Astrocyte (in vitro differentiated cells and primary cell): ENCODE measurements around the gene EPHA7. TPM values are rescaled to one million over a fixed set of nuclear protein-coding genes. Genes with fewer than 3 reads are reported as not detected.

Experiments
- DNase-seq: peaks from one replicate; pipeline ENCODE4 v3.0.0-alpha.2; 2010; ENCODE audit warnings: low read depth
- FAIRE-seq: peaks from 2 replicates; lab custom pipeline; 2011; peaks lifted over from hg19 to GRCh38; lab: Jason Lieb, UNC
- H2AFZ ChIP-seq: 2 replicates; pipeline ENCODE4 v1.6.0; 2012; ENCODE audit warnings: low read depth, low read length, inconsistent platforms
- H3K27ac ChIP-seq: 2 replicates; pipeline ENCODE4 v1.5.1; 2011; ENCODE audit warnings: low read depth, low read length, inconsistent platforms
- H3K27me3 ChIP-seq: 2 replicates; pipeline ENCODE4 v1.6.0; 2011; ENCODE audit warnings: low read length, inconsistent platforms; ENCODE audit not compliant: insufficient read depth
- H3K36me3 ChIP-seq: 2 replicates; pipeline ENCODE4 v1.5.1; 2011; ENCODE audit warnings: low read length, inconsistent platforms; ENCODE audit not compliant: insufficient read depth
- H3K4me1 ChIP-seq: 2 replicates; pipeline ENCODE4 v1.5.1; 2011; ENCODE audit warnings: low read length, inconsistent platforms; ENCODE audit not compliant: insufficient read depth
- H3K4me2 ChIP-seq: 2 replicates; pipeline ENCODE4 v1.6.0; 2012; ENCODE audit warnings: low read length, inconsistent platforms
- H3K4me3 ChIP-seq: 2 replicates; pipeline ENCODE4 v1.5.1; 2011; ENCODE audit warnings: low read depth, mild to moderate bottlenecking, low read length, inconsistent platforms; ENCODE audit not compliant: insufficient read depth
- H3K79me2 ChIP-seq: 2 replicates; pipeline ENCODE4 v1.6.0; 2012; ENCODE audit warnings: mild to moderate bottlenecking, low read length, inconsistent platforms; ENCODE audit not compliant: insufficient read depth
- H3K9ac ChIP-seq: 2 replicates; pipeline ENCODE4 v1.6.0; 2012; ENCODE audit warnings: mild to moderate bottlenecking, low read length, inconsistent platforms
- H3K9me3 ChIP-seq: 2 replicates; pipeline ENCODE4 v1.5.1; 2012; ENCODE audit warnings: low read depth, mild to moderate bottlenecking, low read length, inconsistent platforms; ENCODE audit not compliant: insufficient read depth
- H4K20me1 ChIP-seq: 2 replicates; pipeline ENCODE4 v1.6.0; 2012; ENCODE audit warnings: low read length, inconsistent platforms; ENCODE audit not compliant: insufficient read depth
- H3K27ac Mint-ChIP-seq: one replicate; pipeline ENCODE4 v1.8.0; 2021; ENCODE audit warnings: mild to moderate bottlenecking, mixed read lengths; ENCODE audit not compliant: unreplicated experiment
- H3K27me3 Mint-ChIP-seq: one replicate; pipeline ENCODE4 v1.8.0; 2021; ENCODE audit warnings: low read depth, mixed read lengths; ENCODE audit not compliant: unreplicated experiment
- H3K36me3 Mint-ChIP-seq: one replicate; pipeline ENCODE4 v1.8.0; 2021; ENCODE audit warnings: low read depth, mixed read lengths; ENCODE audit not compliant: unreplicated experiment
- H3K4me1 Mint-ChIP-seq: one replicate; pipeline ENCODE4 v1.8.0; 2021; ENCODE audit warnings: low read depth, mixed read lengths; ENCODE audit not compliant: unreplicated experiment
- H3K4me3 Mint-ChIP-seq: one replicate; pipeline ENCODE4 v1.8.0; 2021; ENCODE audit warnings: mild to moderate bottlenecking, moderate library complexity, mixed read lengths; ENCODE audit not compliant: unreplicated experiment
- H3K9me3 Mint-ChIP-seq: one replicate; pipeline ENCODE4 v1.8.0; 2021; ENCODE audit warnings: mild to moderate bottlenecking, mixed read lengths; ENCODE audit not compliant: unreplicated experiment
- CTCF ChIP-seq: IDR thresholded peaks from 2 replicates; pipeline ENCODE4 v1.5.1; 2011; ENCODE audit warnings: low read depth, mild to moderate bottlenecking, inconsistent platforms, low read length, moderate library complexity; ENCODE audit not compliant: insufficient read depth
- EZH2 ChIP-seq: IDR thresholded peaks from 2 replicates; pipeline ENCODE4 v1.6.1; 2012; ENCODE audit warnings: mild to moderate bottlenecking, low read length, inconsistent platforms; ENCODE audit not compliant: insufficient read depth
- total RNA-seq: library from RNA; stranded (reverse); gene quantifications from 2 replicates; pipeline ENCODE4 v1.2.1, GENCODE V29; 2021

The EPHA7 gene
- total RNA-seq, 1 donor from 2014 or later: 0.82 TPM

- H3K27ac ChIP-seq: no peak overlapping the region
- Mint-ChIP-seq H3K4me1 (no peaks in the 10 kb centered on the region), H3K4me3 (no peak overlapping the region)
Observed at GRCh38 chr6:93394471-93394870, 24.9 kb downstream of the EPHA7 start.

GRCh38 chr6:93393554-93394074 lies 25.7 kb downstream of the EPHA7 start:
- no peak overlapping the region for H3K9ac ChIP-seq
- H3K9me3 ChIP-seq: no peaks in the 10 kb centered on the region
- H3K4me3 Mint-ChIP-seq: no peak overlapping the region
- no peaks in the 10 kb centered on the region for H3K36me3 Mint-ChIP-seq
- no peak overlapping the region for H3K27ac ChIP-seq
- H3K36me3 ChIP-seq: no peaks in the 10 kb centered on the region
- TF ChIP-seq EZH2 (no peak), CTCF (no peak)
- FAIRE-seq: no peak
- no peaks in the 10 kb centered on the region for H3K79me2 ChIP-seq
- no peaks in the 10 kb centered on the region for H3K4me1 ChIP-seq
- no peak overlapping the region for H2AFZ ChIP-seq
- H3K27me3 ChIP-seq: no peaks in the 10 kb centered on the region
- no peaks in the 10 kb centered on the region for H4K20me1 ChIP-seq
- no peaks in the 10 kb centered on the region for H3K27me3 Mint-ChIP-seq
- no peaks in the 10 kb centered on the region for H3K9me3 Mint-ChIP-seq
- H3K4me3 ChIP-seq: no peak overlapping the region
- H3K4me1 Mint-ChIP-seq: no peaks in the 10 kb centered on the region
- no peak overlapping the region for H3K4me2 ChIP-seq
- no peak for DNase-seq
- no peak overlapping the region for H3K27ac Mint-ChIP-seq

More at GRCh38 chr6:93394471-93394870, 24.9 kb downstream of the EPHA7 start:
- Mint-ChIP-seq H3K27ac (no peak overlapping the region), H3K9me3 (no peaks in the 10 kb centered on the region), H3K36me3 (no peaks in the 10 kb centered on the region), H3K27me3 (no peaks in the 10 kb centered on the region)
- H3K79me2 ChIP-seq: no peaks in the 10 kb centered on the region
- no peak for FAIRE-seq
- no peak overlapping the region for H3K4me3 ChIP-seq
- H4K20me1 ChIP-seq: no peaks in the 10 kb centered on the region
- H3K27me3 ChIP-seq: no peaks in the 10 kb centered on the region
- H3K9ac ChIP-seq: no peak overlapping the region
- no peak overlapping the region for H2AFZ ChIP-seq
- no peak for TF ChIP-seq CTCF
- no peak for TF ChIP-seq EZH2
- DNase-seq: no peak
- no peaks in the 10 kb centered on the region for H3K36me3 ChIP-seq
- H3K4me1 ChIP-seq: no peaks in the 10 kb centered on the region
- no peak overlapping the region for H3K4me2 ChIP-seq
- H3K9me3 ChIP-seq: no peaks in the 10 kb centered on the region

- H3K79me2 ChIP-seq: no peaks in the 10 kb centered on the region
- H3K27me3 ChIP-seq: no peaks in the 10 kb centered on the region
- no peaks in the 10 kb centered on the region for H3K9me3 Mint-ChIP-seq
- no peak overlapping the region for H3K27ac Mint-ChIP-seq
- H3K4me1 Mint-ChIP-seq: no peaks in the 10 kb centered on the region
- H2AFZ ChIP-seq: no peak overlapping the region
- FAIRE-seq (no peak), DNase-seq (no peak)
- no peak overlapping the region for H3K27ac ChIP-seq
- no peaks in the 10 kb centered on the region for H3K27me3 Mint-ChIP-seq
- no peak overlapping the region for H3K9ac ChIP-seq
- TF ChIP-seq CTCF (no peak), EZH2 (no peak)
- H4K20me1 ChIP-seq: no peaks in the 10 kb centered on the region
- no peak overlapping the region for H3K4me2 ChIP-seq
- no peaks in the 10 kb centered on the region for H3K36me3 ChIP-seq
- no peak overlapping the region for H3K4me3 ChIP-seq
- H3K4me1 ChIP-seq: no peaks in the 10 kb centered on the region
- no peaks in the 10 kb centered on the region for H3K9me3 ChIP-seq
- no peaks in the 10 kb centered on the region for H3K36me3 Mint-ChIP-seq
- no peak overlapping the region for H3K4me3 Mint-ChIP-seq
Observed at GRCh38 chr6:93392797-93393196, 26.6 kb downstream of the EPHA7 start.
